ENCODE results near the gene GGTLC2. TPM values are rescaled to one million over a fixed set of nuclear protein-coding genes. Genes with fewer than 3 reads are reported as not detected.

Gene GGTLC2
- total and polyA plus RNA-seq, 8 donors, result not detected

- H3K27me3 ChIP-seq, result peaks cover 0 to 12% (median 0%) of the 10 kb centered on the region in 3 donors
- no peak for DNase-seq
- no peaks in the 10 kb centered on the region for H3K36me3 ChIP-seq
- 69 to 82% (median 79%) methylated on average over 2 of the region's 2 CpGs for WGBS, 5 donors
- H3K27ac ChIP-seq, result no peak overlapping the region
- intact Hi-C loops (cut with DNase I; ENCODE audit: low total_unique reads), result no loop called here
- peaks cover 0 to 9% (median 7%) of the 10 kb centered on the region in 4 donors for H3K9me3 ChIP-seq
- H3K4me3 ChIP-seq, result no peak overlapping the region
- H3K4me1 ChIP-seq, result no peaks in the 10 kb centered on the region
- no peak for TF ChIP-seq POLR2A (IDR thresholded peaks at IDR 0.05)
- TF ChIP-seq EP300 (IDR thresholded peaks at IDR 0.05), result no peak
These were observed 31.9 kb upstream of the GGTLC2 start for GRCh38 chr22:22612516-22612915.

GRCh38 chr22:22614065-22614464 lies 30.3 kb upstream of the GGTLC2 start:
- WGBS, 5 donors, result 56 to 70% (median 69%) methylated on average over 3 of the region's 3 CpGs
- no peaks in the 10 kb centered on the region for H3K9me3 ChIP-seq
- intact Hi-C loops (cut with DNase I; ENCODE audit: low total_unique reads), result no loop called here
- no peak for DNase-seq
- H3K4me1 ChIP-seq, result no peaks in the 10 kb centered on the region
- H3K27me3 ChIP-seq, result peaks cover 0 to 17% (median 0%) of the 10 kb centered on the region in 3 donors
- TF ChIP-seq POLR2A (IDR thresholded peaks at IDR 0.05), result no peak
- TF ChIP-seq POLR2AphosphoS5 (IDR thresholded peaks at IDR 0.05), result no peak
- no peak for TF ChIP-seq CTCF (IDR thresholded peaks at IDR 0.05)
- no peak for TF ChIP-seq EP300 (IDR thresholded peaks at IDR 0.05)
- H3K27ac ChIP-seq, result no peak overlapping the region
- no peaks in the 10 kb centered on the region for H3K36me3 ChIP-seq
- no peak overlapping the region for H3K4me3 ChIP-seq

GRCh38 chr22:22616636-22617035 lies 27.8 kb upstream of the GGTLC2 start:
- Histone ChIP-seq H3K9me3 (no peaks in the 10 kb centered on the region), H3K4me1 (no peaks in the 10 kb centered on the region), H3K4me3 (no peak overlapping the region), H3K27ac (no peak overlapping the region), H3K36me3 (no peaks in the 10 kb centered on the region), H3K27me3 (peaks cover 0 to 17% (median 0%) of the 10 kb centered on the region in 3 donors)
- WGBS, 5 donors, result 21 to 42% (median 30%) methylated on average over 5 of the region's 5 CpGs
- intact Hi-C loops (cut with DNase I; ENCODE audit: low total_unique reads), result no loop called here
- no peak for TF ChIP-seq POLR2AphosphoS5 (IDR thresholded peaks at IDR 0.05)
- no peak for TF ChIP-seq CTCF (IDR thresholded peaks at IDR 0.05)
- TF ChIP-seq POLR2A (IDR thresholded peaks at IDR 0.05), result no peak
- no peak for TF ChIP-seq EP300 (IDR thresholded peaks at IDR 0.05)
- DNase-seq, result peak in 1 of 2 donors; percentile 15

GRCh38 chr22:22618448-22618847 lies 26.0 kb upstream of the GGTLC2 start:
- no peak for DNase-seq
- 73 to 86% (median 86%) methylated on average over 5 to 7 of the region's 7 CpGs for WGBS, 5 donors
- Histone ChIP-seq H3K36me3 (no peaks in the 10 kb centered on the region), H3K4me1 (no peaks in the 10 kb centered on the region), H3K27ac (no peak overlapping the region), H3K27me3 (peaks cover 0 to 17% (median 0%) of the 10 kb centered on the region in 3 donors), H3K9me3 (no peaks in the 10 kb centered on the region), H3K4me3 (no peak overlapping the region)
- TF ChIP-seq CTCF (IDR thresholded peaks at IDR 0.05) (no peak), EP300 (IDR thresholded peaks at IDR 0.05) (no peak), POLR2A (IDR thresholded peaks at IDR 0.05) (no peak), POLR2AphosphoS5 (IDR thresholded peaks at IDR 0.05) (no peak)
- intact Hi-C loops (cut with DNase I; ENCODE audit: low total_unique reads), result no loop called here

- Histone ChIP-seq H3K27ac (no peak overlapping the region), H3K36me3 (no peaks in the 10 kb centered on the region), H3K9me3 (peaks cover 0 to 1% (median 0%) of the 10 kb centered on the region in 4 donors), H3K27me3 (peaks cover 0 to 17% (median 0%) of the 10 kb centered on the region in 3 donors), H3K4me1 (no peaks in the 10 kb centered on the region), H3K4me3 (no peak overlapping the region)
- WGBS, 5 donors, result 63 to 89% (median 69%) methylated on average over 2 of the region's 2 CpGs
- no peak for DNase-seq
- TF ChIP-seq EP300 (IDR thresholded peaks at IDR 0.05) (no peak), POLR2A (IDR thresholded peaks at IDR 0.05) (no peak), POLR2AphosphoS5 (IDR thresholded peaks at IDR 0.05) (no peak), CTCF (IDR thresholded peaks at IDR 0.05) (no peak)
- intact Hi-C loops (cut with DNase I; ENCODE audit: low total_unique reads), result no loop called here
These were observed 25.5 kb upstream of the GGTLC2 start for GRCh38 chr22:22618923-22619322.

All from stomach (tissue), 9 donors.